ENCODE data around the gene NLRC5.
A peak's percentile ranks its signal among the peaks of the same experiment; 100 is the strongest.
"Not testable (repeated sequence)": the region's sequence is repeated elsewhere in the genome, so short reads cannot be mapped to it uniquely, and the experiment has no call there.

Gene NLRC5

GRCh38 chr16:56982695-56983094 lies 6.7 kb upstream of the NLRC5 start:
- no peak for DNase-seq

GRCh38 chr16:56983211-56983751 lies 6.1 kb upstream of the NLRC5 start:
- DNase-seq = peak; percentile 20

- no peak for DNase-seq
These were observed 4.7 kb upstream of the NLRC5 start for GRCh38 chr16:56984639-56985038.

GRCh38 chr16:56985288-56985961 lies 3.9 kb upstream of the NLRC5 start:
- peak; percentile 59 for DNase-seq

GRCh38 chr16:56985962-56986360 lies 3.4 kb upstream of the NLRC5 start:
- no peak for DNase-seq

- no peak for DNase-seq
These were observed 3.0 kb upstream of the NLRC5 start for GRCh38 chr16:56986361-56986760.

GRCh38 chr16:56986908-56987307 lies 2.4 kb upstream of the NLRC5 start:
- not testable (repeated sequence) for DNase-seq

- no peak for DNase-seq
These were observed 1.7 kb upstream of the NLRC5 start for GRCh38 chr16:56987692-56988091.

GRCh38 chr16:56988161-56988947 lies 1.0 kb upstream of the NLRC5 start:
- DNase-seq = no peak

GRCh38 chr16:56989988-56990387 lies 631 bp downstream of the NLRC5 start:
- no peak for DNase-seq

GRCh38 chr16:56990407-56991286 lies 1.3 kb downstream of the NLRC5 start:
- DNase-seq = no peak

GRCh38 chr16:56992431-56992830 lies 3.1 kb downstream of the NLRC5 start:
- DNase-seq = not testable (repeated sequence)

- no peak for DNase-seq
These were observed 3.8 kb downstream of the NLRC5 start for GRCh38 chr16:56993204-56993603.

- peak; percentile 5 for DNase-seq
These were observed 5.0 kb downstream of the NLRC5 start for GRCh38 chr16:56994311-56994710.

- DNase-seq = no peak
These were observed 5.9 kb downstream of the NLRC5 start for GRCh38 chr16:56995136-56995805.

GRCh38 chr16:56997264-56997663 lies 7.9 kb downstream of the NLRC5 start:
- no peak for DNase-seq

GRCh38 chr16:56997931-56998330 lies 8.6 kb downstream of the NLRC5 start:
- no peak for DNase-seq

- no peak for DNase-seq
These were observed 9.0 kb downstream of the NLRC5 start for GRCh38 chr16:56998352-56998751.

GRCh38 chr16:56998861-56999260 lies 9.5 kb downstream of the NLRC5 start:
- DNase-seq = no peak

- DNase-seq = no peak
These were observed 10.3 kb downstream of the NLRC5 start for GRCh38 chr16:56999409-57000270.

GRCh38 chr16:57000271-57001025 lies 11.1 kb downstream of the NLRC5 start:
- DNase-seq = no peak
